DOHH2 (cell line): ENCODE data around the gene HDDC3.

Experiments used
- H3F3A ChIP-seq: fragments of 200-600 bp; sonication (generic), shearing (Covaris generic); 2 replicates; pipeline ENCODE4 v1.6.0; 2016; ENCODE audit warnings: antibody characterized with exemption, mild to moderate bottlenecking; ENCODE audit not compliant: control insufficient read depth, insufficient read depth
- H3K27ac ChIP-seq: fragments of 200-600 bp; sonication (generic); 2 replicates; pipeline ENCODE4 v1.5.1; 2014; ENCODE audit warnings: low read depth, mild to moderate bottlenecking, low read length, moderate library complexity
- H3K27me3 ChIP-seq: fragments of 200-600 bp; sonication (generic); 2 replicates; pipeline ENCODE4 v1.6.1; 2014; ENCODE audit warnings: mild to moderate bottlenecking, low read length, mixed read lengths; ENCODE audit not compliant: control insufficient read depth
- H3K36me3 ChIP-seq: fragments of 200-600 bp; sonication (generic); 2 replicates; pipeline ENCODE4 v1.6.1; 2014; ENCODE audit warnings: mild to moderate bottlenecking, low read length, moderate library complexity, mixed read lengths; ENCODE audit not compliant: control insufficient read depth
- H3K4me1 ChIP-seq: fragments of 200-600 bp; sonication (generic); 2 replicates; pipeline ENCODE4 v1.6.1; 2014; ENCODE audit warnings: mild to moderate bottlenecking, low read length, mixed read lengths; ENCODE audit not compliant: control insufficient read depth
- H3K4me2 ChIP-seq: fragments of 200-600 bp; sonication (generic); 2 replicates; pipeline ENCODE4 v1.6.0; 2014; ENCODE audit warnings: mild to moderate bottlenecking, low read length, moderate library complexity
- H3K4me3 ChIP-seq: fragments of 200-600 bp; sonication (generic); 2 replicates; pipeline ENCODE4 v1.5.1; 2014; ENCODE audit warnings: mild to moderate bottlenecking, low read length, mixed read lengths
- H3K79me2 ChIP-seq: fragments of 200-600 bp; sonication (generic); 2 replicates; pipeline ENCODE4 v1.6.1; 2014; ENCODE audit warnings: mild to moderate bottlenecking, low read length, mixed read lengths; ENCODE audit not compliant: control insufficient read depth
- H3K9me2 ChIP-seq: fragments of 200-600 bp; sonication (generic); replicated peaks from 2 replicates; pipeline ENCODE4 v1.6.1; 2014; ENCODE audit warnings: mild to moderate bottlenecking, low read length, mixed read lengths; ENCODE audit not compliant: control insufficient read depth
- H3K9me3 ChIP-seq: fragments of 200-600 bp; sonication (generic); 2 replicates; pipeline ENCODE4 v1.6.1; 2014; ENCODE audit warnings: antibody characterized with exemption, low read length, mixed read lengths; ENCODE audit not compliant: control insufficient read depth, insufficient read depth
- H4K20me1 ChIP-seq: fragments of 200-600 bp; sonication (generic); 2 replicates; pipeline ENCODE4 v1.6.0; 2014; ENCODE audit warnings: low read depth, mild to moderate bottlenecking, antibody characterized with exemption, low read length, moderate library complexity; ENCODE audit not compliant: control insufficient read depth, insufficient read depth
- EZH2phosphoT487 ChIP-seq: fragments of 200-600 bp; sonication (generic); IDR thresholded peaks from 2 replicates; pipeline ENCODE4 v1.6.1; 2017; ENCODE audit warnings: borderline replicate concordance, mild to moderate bottlenecking, antibody characterized with exemption, low read length, moderate library complexity, mixed read lengths
- TF ChIP-seq, protein P1 (sequence below): fragments of 200-600 bp; sonication (generic); IDR thresholded peaks from one replicate; pipeline ENCODE4 v1.5.1; 2014; ENCODE audit warnings: antibody characterized with exemption, mild to moderate bottlenecking, low read depth, low read length; ENCODE audit not compliant: poor library complexity, severe bottlenecking

HDDC3 gene

DNA sequence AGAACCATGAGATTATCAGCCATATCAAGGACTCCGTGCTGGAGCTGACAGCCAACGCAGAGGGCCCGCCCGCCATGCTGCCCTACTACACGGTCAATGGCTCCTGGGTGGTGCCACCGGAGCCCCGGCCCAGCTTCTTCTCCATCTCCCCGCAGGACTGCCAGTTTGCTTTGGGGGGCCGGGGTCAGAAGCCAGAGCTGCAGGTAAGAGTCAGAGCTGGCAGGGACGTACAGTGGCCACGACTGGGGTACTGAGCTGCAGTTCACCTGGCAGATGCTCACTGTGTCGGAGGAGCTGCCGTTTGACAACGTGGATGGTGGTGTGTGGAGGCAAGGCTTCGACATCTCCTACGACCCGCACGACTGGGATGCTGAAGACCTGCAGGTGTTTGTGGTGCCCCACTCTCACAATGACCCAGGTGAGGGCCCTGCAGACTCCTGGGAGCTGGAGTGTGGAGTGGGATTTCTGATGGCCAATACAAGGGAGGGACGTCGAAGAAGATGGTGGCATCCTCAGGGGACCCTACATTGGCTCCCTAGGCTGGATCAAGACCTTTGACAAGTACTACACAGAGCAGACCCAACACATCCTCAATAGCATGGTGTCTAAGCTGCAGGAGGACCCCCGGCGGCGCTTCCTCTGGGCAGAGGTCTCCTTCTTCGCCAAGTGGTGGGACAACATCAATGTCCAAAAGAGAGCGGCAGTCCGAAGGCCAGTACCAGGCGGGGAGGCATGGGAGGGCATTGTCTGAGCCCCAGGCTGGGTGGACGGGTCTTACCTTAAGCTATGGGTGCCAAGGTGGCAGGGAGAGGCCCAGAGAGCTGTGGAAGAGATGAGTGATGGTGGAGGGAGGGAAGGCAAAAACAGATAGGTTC is 26.8 kb downstream of the HDDC3 start:
- H3K27ac ChIP-seq, result no peak overlapping the region
- no peaks in the 10 kb centered on the region for H3K9me3 ChIP-seq
- H3K4me1 ChIP-seq, result peaks cover 23% of the 10 kb centered on the region
- no peak overlapping the region for H3K4me3 ChIP-seq
- no peak for TF ChIP-seq EZH2phosphoT487
- TF ChIP-seq, protein P1, sequence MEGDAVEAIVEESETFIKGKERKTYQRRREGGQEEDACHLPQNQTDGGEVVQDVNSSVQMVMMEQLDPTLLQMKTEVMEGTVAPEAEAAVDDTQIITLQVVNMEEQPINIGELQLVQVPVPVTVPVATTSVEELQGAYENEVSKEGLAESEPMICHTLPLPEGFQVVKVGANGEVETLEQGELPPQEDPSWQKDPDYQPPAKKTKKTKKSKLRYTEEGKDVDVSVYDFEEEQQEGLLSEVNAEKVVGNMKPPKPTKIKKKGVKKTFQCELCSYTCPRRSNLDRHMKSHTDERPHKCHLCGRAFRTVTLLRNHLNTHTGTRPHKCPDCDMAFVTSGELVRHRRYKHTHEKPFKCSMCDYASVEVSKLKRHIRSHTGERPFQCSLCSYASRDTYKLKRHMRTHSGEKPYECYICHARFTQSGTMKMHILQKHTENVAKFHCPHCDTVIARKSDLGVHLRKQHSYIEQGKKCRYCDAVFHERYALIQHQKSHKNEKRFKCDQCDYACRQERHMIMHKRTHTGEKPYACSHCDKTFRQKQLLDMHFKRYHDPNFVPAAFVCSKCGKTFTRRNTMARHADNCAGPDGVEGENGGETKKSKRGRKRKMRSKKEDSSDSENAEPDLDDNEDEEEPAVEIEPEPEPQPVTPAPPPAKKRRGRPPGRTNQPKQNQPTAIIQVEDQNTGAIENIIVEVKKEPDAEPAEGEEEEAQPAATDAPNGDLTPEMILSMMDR, result no peak
- H3K4me2 ChIP-seq, result no peak overlapping the region
- H4K20me1 ChIP-seq, result no peaks in the 10 kb centered on the region
- no peaks in the 10 kb centered on the region for H3F3A ChIP-seq
- H3K79me2 ChIP-seq, result peaks cover 28% of the 10 kb centered on the region
- H3K9me2 ChIP-seq, result no peaks in the 10 kb centered on the region
- H3K27me3 ChIP-seq, result no peaks in the 10 kb centered on the region
- H3K36me3 ChIP-seq, result peaks cover 59% of the 10 kb centered on the region

DNA sequence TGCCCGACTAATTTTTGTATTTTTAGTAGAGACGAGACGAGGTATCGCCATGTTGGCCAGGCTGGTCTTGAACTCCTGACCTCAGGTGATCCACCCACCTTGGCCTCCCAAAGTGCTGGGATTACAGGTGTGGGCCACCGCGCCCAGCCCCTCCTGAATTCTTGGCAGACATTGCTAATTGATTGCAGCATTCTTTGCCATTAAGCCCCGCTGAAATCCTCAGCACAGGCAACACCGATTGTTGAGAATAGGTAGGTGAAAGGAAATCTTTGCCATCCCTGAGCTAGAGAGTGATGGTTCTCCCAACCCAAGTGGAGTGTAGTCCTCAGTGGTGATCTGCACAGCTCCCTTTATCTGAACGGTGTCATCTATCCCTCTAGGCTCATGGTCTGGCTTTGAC is 27.6 kb downstream of the HDDC3 start:
- H3K4me3 ChIP-seq, result no peak overlapping the region
- peaks cover 53% of the 10 kb centered on the region for H3K36me3 ChIP-seq
- no peaks in the 10 kb centered on the region for H4K20me1 ChIP-seq
- no peak overlapping the region for H3K4me2 ChIP-seq
- no peaks in the 10 kb centered on the region for H3K27me3 ChIP-seq
- H3K9me3 ChIP-seq, result no peaks in the 10 kb centered on the region
- no peaks in the 10 kb centered on the region for H3K9me2 ChIP-seq
- H3K79me2 ChIP-seq, result peaks cover 28% of the 10 kb centered on the region
- peaks cover 23% of the 10 kb centered on the region for H3K4me1 ChIP-seq
- H3K27ac ChIP-seq, result no peak overlapping the region
- TF ChIP-seq, protein P1, result no peak
- no peaks in the 10 kb centered on the region for H3F3A ChIP-seq

DNA sequence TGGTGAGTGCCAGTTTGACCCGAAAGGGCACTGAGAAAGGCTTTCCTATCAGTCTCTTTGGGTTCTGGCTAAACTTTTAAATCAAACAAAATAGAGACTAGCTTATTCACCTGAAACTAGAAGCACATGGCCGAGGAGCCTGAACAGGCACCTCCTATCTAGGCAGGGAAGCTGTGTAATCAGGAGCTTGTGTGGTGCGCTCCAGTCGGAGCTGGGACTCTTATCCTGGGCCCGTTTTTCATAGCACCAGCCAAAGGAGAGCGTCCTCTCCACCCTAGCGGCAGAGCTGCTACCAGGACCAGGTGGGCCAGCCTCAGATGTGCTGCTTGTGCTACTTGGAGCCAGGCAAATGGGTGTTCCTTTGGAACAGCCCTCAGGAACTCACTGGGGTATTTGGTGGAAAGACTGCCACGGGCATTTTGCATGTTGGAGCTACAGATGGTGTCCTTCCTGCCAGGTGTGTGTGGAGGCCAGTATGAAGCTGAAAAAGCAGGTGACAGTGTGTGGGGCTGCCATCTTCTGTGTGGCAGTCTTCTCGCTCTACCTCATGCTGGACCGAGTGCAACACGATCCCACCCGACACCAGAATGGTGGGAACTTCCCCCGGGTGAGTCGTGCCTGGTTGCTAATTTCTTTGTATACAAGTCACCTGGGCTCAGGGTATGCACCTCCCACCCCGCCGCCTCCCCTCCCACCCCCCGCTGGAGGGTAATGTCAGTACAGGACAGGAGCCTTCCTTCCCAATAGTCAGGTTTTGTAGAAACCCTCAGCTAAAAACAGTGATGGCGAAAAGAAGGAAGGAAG is 28.4 kb downstream of the HDDC3 start:
- H3K79me2 ChIP-seq, result peaks cover 28% of the 10 kb centered on the region
- no peaks in the 10 kb centered on the region for H3K27me3 ChIP-seq
- no peak for TF ChIP-seq EZH2phosphoT487
- TF ChIP-seq, protein P1, result peak; percentile 22
- no peaks in the 10 kb centered on the region for H3K9me3 ChIP-seq
- H3F3A ChIP-seq, result no peaks in the 10 kb centered on the region
- H3K27ac ChIP-seq, result peak overlapping the region; percentile 89
- no peaks in the 10 kb centered on the region for H3K9me2 ChIP-seq
- H3K4me2 ChIP-seq, result peak overlapping the region; percentile 77
- H3K4me1 ChIP-seq, result peaks cover 28% of the 10 kb centered on the region
- peak overlapping the region; percentile 78 for H3K4me3 ChIP-seq
- H3K36me3 ChIP-seq, result peaks cover 47% of the 10 kb centered on the region
- H4K20me1 ChIP-seq, result no peaks in the 10 kb centered on the region
